ENCODE data around the gene TMEM92.
"Not testable (repeated sequence)": the region's sequence is repeated elsewhere in the genome, so short reads cannot be mapped to it uniquely, and the experiment has no call there.

TMEM92 gene

DNA sequence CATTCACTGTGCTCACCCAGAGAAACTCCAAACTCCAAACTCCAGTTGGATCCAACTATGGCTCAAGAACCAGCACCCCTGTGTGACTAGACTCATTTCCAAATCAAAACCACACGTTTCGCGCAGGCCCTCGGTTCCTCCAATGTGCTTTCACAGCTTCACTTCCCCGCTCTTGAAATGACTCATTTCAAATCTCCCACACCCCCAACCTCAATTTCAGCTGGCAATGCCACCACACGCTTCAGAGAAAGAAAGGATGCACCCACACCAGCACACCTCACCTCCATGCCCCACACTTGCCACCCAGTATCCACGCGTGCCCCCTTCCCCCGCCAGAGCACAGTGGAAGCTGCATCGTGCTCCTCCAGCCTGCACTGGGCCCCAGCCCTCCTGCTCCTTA lies 9.0 kb downstream of the TMEM92 start:
- TF ChIP-seq, protein P1, sequence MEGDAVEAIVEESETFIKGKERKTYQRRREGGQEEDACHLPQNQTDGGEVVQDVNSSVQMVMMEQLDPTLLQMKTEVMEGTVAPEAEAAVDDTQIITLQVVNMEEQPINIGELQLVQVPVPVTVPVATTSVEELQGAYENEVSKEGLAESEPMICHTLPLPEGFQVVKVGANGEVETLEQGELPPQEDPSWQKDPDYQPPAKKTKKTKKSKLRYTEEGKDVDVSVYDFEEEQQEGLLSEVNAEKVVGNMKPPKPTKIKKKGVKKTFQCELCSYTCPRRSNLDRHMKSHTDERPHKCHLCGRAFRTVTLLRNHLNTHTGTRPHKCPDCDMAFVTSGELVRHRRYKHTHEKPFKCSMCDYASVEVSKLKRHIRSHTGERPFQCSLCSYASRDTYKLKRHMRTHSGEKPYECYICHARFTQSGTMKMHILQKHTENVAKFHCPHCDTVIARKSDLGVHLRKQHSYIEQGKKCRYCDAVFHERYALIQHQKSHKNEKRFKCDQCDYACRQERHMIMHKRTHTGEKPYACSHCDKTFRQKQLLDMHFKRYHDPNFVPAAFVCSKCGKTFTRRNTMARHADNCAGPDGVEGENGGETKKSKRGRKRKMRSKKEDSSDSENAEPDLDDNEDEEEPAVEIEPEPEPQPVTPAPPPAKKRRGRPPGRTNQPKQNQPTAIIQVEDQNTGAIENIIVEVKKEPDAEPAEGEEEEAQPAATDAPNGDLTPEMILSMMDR (IDR thresholded peaks at IDR 0.05), result no peak
- H3K27ac ChIP-seq, result no peak overlapping the region
- no peak overlapping the region for H3K4me3 ChIP-seq
- DNase-seq (ENCODE audit: low spot score), result no peak

DNA sequence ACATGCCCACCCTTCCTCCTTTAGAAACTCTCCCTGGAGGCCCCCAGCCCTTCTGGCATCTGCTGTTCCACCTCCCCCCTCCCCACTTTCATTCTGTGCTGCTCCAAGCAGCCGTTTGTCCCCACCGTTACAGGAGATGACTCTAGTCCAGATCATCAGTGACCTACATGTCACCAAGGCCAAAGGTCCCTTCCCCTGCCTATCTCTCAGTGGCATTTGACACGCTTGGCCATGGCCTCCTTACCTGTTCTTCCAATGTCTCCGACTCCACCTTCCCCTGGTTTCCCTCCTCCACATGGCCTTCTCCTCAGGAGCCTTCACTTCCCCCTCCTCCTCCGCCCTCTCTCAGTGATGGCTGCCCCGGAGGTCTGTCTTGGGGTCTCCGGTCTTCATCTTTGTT lies 9.4 kb downstream of the TMEM92 start:
- Histone ChIP-seq H3K4me3 (no peak overlapping the region), H3K27ac (no peak overlapping the region)
- no peak for DNase-seq (ENCODE audit: low spot score)
- TF ChIP-seq, protein P1 (IDR thresholded peaks at IDR 0.05), result no peak

DNA sequence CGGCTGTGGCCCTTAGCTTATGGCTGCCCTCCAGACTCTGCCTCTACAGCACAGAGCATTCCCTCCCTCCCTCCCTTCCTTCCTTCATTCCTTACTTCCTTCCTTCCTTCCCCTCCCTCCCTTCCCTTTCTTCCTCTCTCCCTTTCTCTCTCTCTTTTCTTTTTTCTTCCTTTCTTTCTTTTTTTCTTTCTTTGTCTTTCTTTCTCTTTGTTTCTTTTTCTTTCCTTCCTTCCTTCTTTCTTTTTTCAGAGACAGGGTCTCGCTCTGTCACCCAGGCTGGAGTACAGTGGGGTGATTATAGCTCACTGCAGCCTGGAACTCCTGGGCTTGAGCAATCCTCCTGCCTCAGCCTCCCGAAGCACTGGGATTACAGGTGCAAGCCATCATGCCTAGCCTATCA lies 11.7 kb downstream of the TMEM92 start:
- no peak for DNase-seq (ENCODE audit: low spot score)
- TF ChIP-seq, protein P1 (IDR thresholded peaks at IDR 0.05), result no peak
- Histone ChIP-seq H3K27ac (no peak overlapping the region), H3K4me3 (no peak overlapping the region)

DNA sequence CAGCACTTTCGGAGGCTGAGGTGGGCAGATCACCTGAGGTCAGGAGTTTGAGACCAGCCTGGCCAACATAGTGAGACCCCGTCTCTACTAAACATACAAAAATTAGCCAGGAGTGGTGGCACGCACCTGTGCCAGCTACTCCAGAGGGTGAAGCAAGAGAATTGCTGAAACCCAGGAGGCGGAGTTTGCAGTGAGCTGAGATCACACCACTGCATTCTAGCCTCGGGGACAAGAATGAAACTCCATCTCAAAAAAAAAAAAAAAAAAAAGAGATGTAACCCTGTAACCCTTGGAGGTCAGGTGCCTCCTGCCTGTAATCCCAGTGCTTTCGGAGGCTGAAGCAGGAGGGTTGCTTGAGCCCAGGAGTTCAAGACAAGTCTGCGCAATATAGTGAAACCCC lies 13.0 kb downstream of the TMEM92 start:
- H3K4me3 ChIP-seq; DNase-seq (ENCODE audit: low spot score); H3K27ac ChIP-seq: not testable (repeated sequence)

DNA sequence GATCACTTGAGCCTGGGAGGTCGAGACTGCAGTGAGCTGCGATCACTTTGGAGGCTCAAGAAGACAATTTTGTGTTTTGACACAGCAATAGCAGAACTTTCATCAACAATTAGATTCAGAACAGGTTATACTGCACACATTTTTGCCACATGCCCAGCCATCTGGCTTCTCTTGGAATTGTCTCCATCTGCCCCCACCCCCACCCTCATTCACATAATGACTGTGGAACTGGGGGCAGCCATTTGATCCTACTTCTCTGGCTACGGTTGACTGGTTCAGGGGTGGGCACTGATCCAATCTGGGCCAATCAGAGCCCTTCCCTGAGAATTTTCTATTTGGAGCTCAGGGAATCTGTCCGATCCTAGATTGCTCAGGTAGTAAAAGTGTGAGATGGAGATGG lies 14.0 kb downstream of the TMEM92 start:
- TF ChIP-seq, protein P1 (IDR thresholded peaks at IDR 0.05), result no peak
- H3K4me3 ChIP-seq, result peak overlapping the region; percentile 62
- peak overlapping the region; percentile 91 to 93 for H3K27ac ChIP-seq
- DNase-seq (ENCODE audit: low spot score), result no peak

DNA sequence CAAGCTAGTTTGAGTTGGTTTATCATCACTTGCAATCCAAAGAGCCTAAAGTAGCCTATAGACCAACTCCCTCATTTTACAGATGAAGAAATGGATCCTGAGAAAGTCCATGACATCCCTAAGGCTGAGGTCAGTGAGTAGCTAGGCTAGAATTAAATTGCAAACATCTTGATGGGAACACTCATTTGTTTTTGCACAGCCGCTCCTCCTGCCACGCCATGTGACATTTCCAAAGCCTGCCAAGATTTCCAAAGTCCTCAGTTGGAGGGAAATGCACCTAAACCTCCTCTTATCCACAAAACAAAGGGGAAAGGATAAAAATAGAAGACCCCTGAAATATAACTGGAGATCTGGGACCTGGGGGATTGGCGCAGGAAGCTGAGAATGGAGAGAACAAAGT lies 15.0 kb downstream of the TMEM92 start:
- no peak for DNase-seq (ENCODE audit: low spot score)
- H3K4me3 ChIP-seq, result peak overlapping the region; percentile 62
- TF ChIP-seq, protein P1 (IDR thresholded peaks at IDR 0.05), result no peak
- peak overlapping the region; percentile 91 to 93 for H3K27ac ChIP-seq

DNA sequence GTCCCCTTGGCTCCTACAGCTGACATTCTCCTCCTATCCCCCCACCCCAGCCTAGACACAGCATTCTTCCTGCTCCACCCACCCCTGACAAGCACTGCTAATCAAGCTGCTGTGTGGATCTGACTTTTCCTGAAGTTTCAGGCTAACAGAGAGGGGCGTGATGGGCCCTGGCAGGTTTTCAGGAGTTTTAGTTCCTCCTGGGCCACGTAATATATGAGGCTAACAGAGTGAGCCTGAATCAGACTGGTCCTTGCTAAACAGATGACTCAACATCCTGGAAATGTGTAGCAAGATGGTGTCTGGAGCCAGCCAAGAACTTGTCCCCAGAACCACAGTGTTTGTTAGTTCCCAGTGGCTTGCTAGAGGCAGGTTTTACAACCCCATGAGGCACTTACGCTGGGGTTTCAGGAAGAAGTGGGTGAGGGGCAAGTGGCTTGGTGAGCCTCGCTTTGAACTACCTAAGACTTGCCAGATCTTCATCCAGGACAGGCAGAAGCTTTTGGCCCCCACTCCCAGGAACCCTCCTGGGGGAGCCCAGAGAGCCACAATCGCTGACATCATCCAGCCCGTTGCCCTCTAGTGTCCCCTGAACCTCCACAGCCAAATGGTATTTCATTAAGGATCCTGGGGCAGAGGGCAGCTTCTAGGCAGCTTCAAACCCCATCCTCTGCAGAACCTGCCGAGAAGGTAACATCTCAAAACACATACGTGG lies 15.9 kb downstream of the TMEM92 start:
- TF ChIP-seq, protein P1 (IDR thresholded peaks at IDR 0.05), result no peak
- DNase-seq (ENCODE audit: low spot score), result peak; percentile 92

More for the DNA sequence above, 15.9 kb downstream of the TMEM92 start:
- H3K27ac ChIP-seq, result peak overlapping the region; percentile 91 to 93
- peak overlapping the region; percentile 62 for H3K4me3 ChIP-seq

Data from coronary artery (tissue), 2 donors.